Endothelial cell of umbilical vein (primary cell): ENCODE measurements around the gene TBCD. TPM values are rescaled to one million over a fixed set of nuclear protein-coding genes. Genes with fewer than 3 reads are reported as not detected.

ENCODE experiments used
- BruUV-seq: library from RNA; stranded (reverse); fragments of 400-500 nt; replicated peaks from 2 replicates; lab custom pipeline; 2021; lab: Mats Ljungman, UMichigan
- CTCF ChIA-PET: fragments of 300-600, 350-600 bp; sonication (Branson Sonifier 250); formaldehyde crosslinking; loops from one replicate; lab custom pipeline; 2021; ENCODE audit warnings: antibody characterized with exemption, inconsistent platforms; lab: Charles Lee
- POLR2A ChIA-PET: fragments of 300-600, 350-600 bp; sonication (Branson Sonifier 250); formaldehyde crosslinking; loops from one replicate; lab custom pipeline; 2021; ENCODE audit warnings: antibody characterized with exemption, inconsistent platforms; lab: Charles Lee
- DNase-seq: peaks from one replicate; pipeline ENCODE4 v3.0.0-alpha.2; 2011; ENCODE audit warnings: low read depth, low spot score
- FAIRE-seq: peaks from 2 replicates; lab custom pipeline; 2011; peaks lifted over from hg19 to GRCh38; lab: Jason Lieb, UNC
- H2AFZ ChIP-seq: 2 replicates; pipeline ENCODE4 v1.6.0; 2012; ENCODE audit warnings: low read depth, low read length, control low read depth, inconsistent platforms
- H3K27ac ChIP-seq: 2 replicates; pipeline ENCODE4 v1.5.1; 2011; ENCODE audit warnings: low read depth, mild to moderate bottlenecking, control low read depth, low read length, moderate library complexity; ENCODE audit not compliant: insufficient read depth
- H3K27me3 ChIP-seq, 2 experiments: 2 replicates each; pipeline versions ENCODE4 v1.6.0 to v1.6.1; 2011; ENCODE audit warnings: low read length in 2 of 2, mixed read lengths in 1 of 2; ENCODE audit not compliant: control insufficient read depth in 2 of 2, insufficient read depth in 2 of 2
- H3K36me3 ChIP-seq, 2 experiments: 2 replicates in 1 of 2; 3 replicates in 1 of 2; pipeline ENCODE4 v1.5.1; 2011; ENCODE audit warnings: low read length in 2 of 2, mild to moderate bottlenecking in 1 of 2, moderate library complexity in 1 of 2; ENCODE audit not compliant: control insufficient read depth in 2 of 2, insufficient read depth in 2 of 2; ENCODE audit errors: extremely low read depth in 1 of 2
- H3K4me1 ChIP-seq: 3 replicates; pipeline ENCODE4 v1.5.1; 2011; ENCODE audit warnings: mild to moderate bottlenecking, low read length; ENCODE audit not compliant: control insufficient read depth, insufficient read depth; ENCODE audit errors: extremely low read depth
- H3K4me2 ChIP-seq: 2 replicates; pipeline ENCODE4 v1.6.1; 2011; ENCODE audit warnings: low read length, control low read depth, mixed read lengths; ENCODE audit not compliant: insufficient read depth
- H3K4me3 ChIP-seq, 3 experiments: fragments of 200-600 bp in 1 of 3; sonication (generic), shearing (Covaris generic) in 1 of 3; replicated peaks in 1 of 3; 2 replicates each; pipeline ENCODE4 v1.5.1; 2011 to 2016; ENCODE audit warnings: control low read depth in 3 of 3, low read length in 3 of 3, mild to moderate bottlenecking in 2 of 3, inconsistent platforms in 1 of 3, low read depth in 1 of 3, moderate library complexity in 1 of 3; ENCODE audit not compliant: insufficient read depth in 1 of 3
- H3K79me2 ChIP-seq: 2 replicates; pipeline ENCODE4 v1.6.0; 2012; ENCODE audit warnings: low read length, inconsistent platforms; ENCODE audit not compliant: control insufficient read depth, insufficient read depth
- H3K9ac ChIP-seq: replicated peaks from 2 replicates; pipeline ENCODE3; 2011; ENCODE audit warnings: low read length, control low read depth; ENCODE audit not compliant: insufficient read depth; ENCODE audit errors: extremely low read depth
- H3K9me1 ChIP-seq: replicated peaks from 3 replicates; pipeline ENCODE4 v1.6.0; 2011; ENCODE audit warnings: mild to moderate bottlenecking, low read length; ENCODE audit not compliant: control insufficient read depth, insufficient read depth; ENCODE audit errors: extremely low read depth
- H3K9me3 ChIP-seq: replicated peaks from 2 replicates; pipeline ENCODE4 v1.5.1; 2012; ENCODE audit warnings: low read length, inconsistent platforms; ENCODE audit not compliant: control insufficient read depth, insufficient read depth
- H4K20me1 ChIP-seq: replicated peaks from 2 replicates; pipeline ENCODE3; 2011; ENCODE audit warnings: mild to moderate bottlenecking, low read length; ENCODE audit not compliant: control insufficient read depth, insufficient read depth; ENCODE audit errors: extremely low read depth
- EZH2 ChIP-seq: IDR thresholded peaks from 2 replicates; pipeline ENCODE4 v1.6.1; 2012; ENCODE audit warnings: borderline replicate concordance, low read depth, mild to moderate bottlenecking, moderate library complexity, low read length, inconsistent platforms; ENCODE audit not compliant: severe bottlenecking
- FOS ChIP-seq: IDR thresholded peaks from 2 replicates; pipeline ENCODE4 v1.6.1; 2011; ENCODE audit warnings: mild to moderate bottlenecking, low read length, moderate library complexity, borderline replicate concordance; ENCODE audit not compliant: insufficient read depth
- GATA2 ChIP-seq: IDR thresholded peaks from 2 replicates; pipeline ENCODE4 v1.7.0; 2011; ENCODE audit warnings: low read depth, mild to moderate bottlenecking, moderate library complexity, mixed read lengths, low read length; ENCODE audit not compliant: insufficient read length, insufficient read depth
- JUN ChIP-seq: IDR thresholded peaks from 2 replicates; pipeline ENCODE4 v1.6.1; 2011; ENCODE audit warnings: borderline replicate concordance, low read depth; ENCODE audit not compliant: insufficient read length, insufficient read depth
- MYC ChIP-seq: IDR thresholded peaks from one replicate; pipeline ENCODE4 v1.6.1; 2011; ENCODE audit warnings: mild to moderate bottlenecking, low read depth, low read length
- POLR2A ChIP-seq: IDR thresholded peaks from 2 replicates; pipeline ENCODE4 v1.6.1; 2012; ENCODE audit warnings: low read depth, mild to moderate bottlenecking, control low read depth, low read length
- POLR2AphosphoS5 ChIP-seq: IDR thresholded peaks from 2 replicates; pipeline ENCODE4 v1.6.1; 2012; ENCODE audit warnings: low read depth, mild to moderate bottlenecking, control low read depth, low read length, moderate library complexity; ENCODE audit not compliant: insufficient read depth
- dilution Hi-C: fragments of 300-500 bp; cut with MboI; formaldehyde crosslinking; loops from one replicate; pipeline ENCODE4 v1.15.0; 2019; ENCODE audit warnings: low sequenced_read_pairs; ENCODE audit not compliant: extremely low pct_ligation_motif_present
- intact Hi-C: fragments of 100-400 bp; cut with micrococcal nuclease; formaldehyde crosslinking; loops from one replicate; pipeline ENCODE4 v1.10.0; 2022
- polyA plus RNA-seq, 4 experiments: library from polyadenylated mRNA; depleted of rRNA in 3 of 4; stranded (reverse) in 3 of 4; unstranded in 1 of 4; fragments of >200 nt; gene quantifications; 2 replicates each; pipeline versions ENCODE4 v1.2.1 to v1.2.3, GENCODE V29; 2011 to 2012; ENCODE audit warnings: missing spikeins in 1 of 4
- total RNA-seq: library from RNA; stranded (reverse); gene quantifications from 2 replicates; pipeline ENCODE4 v1.2.3, GENCODE V29; 2021
- TF ChIP-seq, protein P1 (sequence below): IDR thresholded peaks from 2 replicates; pipeline ENCODE4 v1.6.1; 2011; ENCODE audit not compliant: insufficient read depth, insufficient read length
- TF ChIP-seq, protein P2 (sequence below), 2 donors: IDR thresholded peaks; 1 replicate in 1 of 2; 2 replicates in 1 of 2; pipeline ENCODE4 v1.5.1; 2011; ENCODE audit warnings: low read length in 2 of 2, mild to moderate bottlenecking in 2 of 2, moderate library complexity in 2 of 2, control low read depth in 1 of 2, inconsistent platforms in 1 of 2, low read depth in 1 of 2; ENCODE audit not compliant: insufficient read depth in 1 of 2; ENCODE audit errors: extremely low read depth in 1 of 2

The TBCD gene
- total and polyA plus RNA-seq, 2 donors (not counting 3 experiments of a cell fraction or from before 2014, with no cell fraction given), result 121 to 145 TPM

DNA sequence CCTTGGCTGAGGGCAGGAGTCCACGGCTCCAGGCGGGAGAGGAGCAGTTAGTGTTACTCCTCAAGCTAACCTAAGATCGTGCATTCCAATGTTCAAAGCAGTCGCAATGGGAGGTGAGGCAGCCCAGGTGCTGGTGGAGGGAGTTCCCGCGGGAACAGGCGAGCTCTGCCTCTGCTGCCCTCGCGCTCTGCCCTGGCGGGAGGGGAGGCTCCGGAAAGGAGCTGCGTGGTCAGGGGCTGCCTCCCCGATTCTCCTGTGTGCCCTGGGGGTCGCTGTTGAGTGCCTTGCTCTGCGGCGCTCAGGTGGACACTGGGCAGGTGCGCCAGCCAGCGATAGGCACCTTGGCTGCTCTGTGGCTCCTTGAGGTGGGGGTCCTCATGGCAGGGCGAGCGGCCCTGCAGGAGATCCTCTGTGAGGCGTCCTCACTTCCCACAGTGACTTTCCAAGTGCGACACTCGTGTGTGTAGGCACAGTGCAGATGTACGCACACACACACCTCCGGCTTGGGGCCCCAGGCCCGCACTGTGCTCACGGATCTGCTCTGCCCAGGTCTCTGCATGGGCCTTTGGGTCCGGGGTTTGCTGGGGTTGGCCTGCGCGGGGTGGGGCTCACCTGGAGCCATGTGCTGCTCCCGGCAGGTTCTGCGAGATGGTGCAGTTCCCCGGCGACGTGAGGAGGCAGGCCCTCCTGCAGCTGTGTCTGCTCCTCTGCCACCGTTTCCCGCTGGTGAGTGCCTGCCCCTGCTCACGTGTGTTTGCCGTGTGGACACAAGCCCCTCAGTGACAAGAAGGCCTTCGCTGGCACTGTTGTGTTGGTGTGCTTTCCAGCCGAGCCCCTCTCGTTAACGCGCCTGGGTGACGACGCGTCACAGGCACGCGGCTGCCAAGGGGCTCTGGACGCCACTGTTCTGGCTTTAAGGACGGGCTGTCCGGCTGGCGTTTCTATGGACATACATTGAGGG lies 185.8 kb downstream of the TBCD start:
- Histone ChIP-seq H3K9ac (no peak overlapping the region), H4K20me1 (no peaks in the 10 kb centered on the region), H3K27ac (no peak overlapping the region), H3K9me3 (no peaks in the 10 kb centered on the region), H3K79me2 (no peaks in the 10 kb centered on the region), H3K36me3 (peaks cover 2 to 50% of the 10 kb centered on the region in 2 experiments), H3K27me3 (no peaks in the 10 kb centered on the region), H3K4me2 (no peak overlapping the region), H3K4me3 (no peak overlapping the region), H2AFZ (no peak overlapping the region), H3K9me1 (no peaks in the 10 kb centered on the region), H3K4me1 (no peaks in the 10 kb centered on the region)
- dilution Hi-C loops, result no loop called here
- intact Hi-C loops, result no loop called here
- POLR2A ChIA-PET, result no interaction called here
- FAIRE-seq (no peak), DNase-seq (no peak)
- TF ChIP-seq POLR2A (no peak), JUN (no peak), EZH2 (no peak), POLR2AphosphoS5 (no peak), GATA2 (no peak), FOS (no peak), MYC (no peak)
- TF ChIP-seq, protein P1, sequence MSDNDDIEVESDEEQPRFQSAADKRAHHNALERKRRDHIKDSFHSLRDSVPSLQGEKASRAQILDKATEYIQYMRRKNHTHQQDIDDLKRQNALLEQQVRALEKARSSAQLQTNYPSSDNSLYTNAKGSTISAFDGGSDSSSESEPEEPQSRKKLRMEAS, result no peak
- TF ChIP-seq, protein P2, sequence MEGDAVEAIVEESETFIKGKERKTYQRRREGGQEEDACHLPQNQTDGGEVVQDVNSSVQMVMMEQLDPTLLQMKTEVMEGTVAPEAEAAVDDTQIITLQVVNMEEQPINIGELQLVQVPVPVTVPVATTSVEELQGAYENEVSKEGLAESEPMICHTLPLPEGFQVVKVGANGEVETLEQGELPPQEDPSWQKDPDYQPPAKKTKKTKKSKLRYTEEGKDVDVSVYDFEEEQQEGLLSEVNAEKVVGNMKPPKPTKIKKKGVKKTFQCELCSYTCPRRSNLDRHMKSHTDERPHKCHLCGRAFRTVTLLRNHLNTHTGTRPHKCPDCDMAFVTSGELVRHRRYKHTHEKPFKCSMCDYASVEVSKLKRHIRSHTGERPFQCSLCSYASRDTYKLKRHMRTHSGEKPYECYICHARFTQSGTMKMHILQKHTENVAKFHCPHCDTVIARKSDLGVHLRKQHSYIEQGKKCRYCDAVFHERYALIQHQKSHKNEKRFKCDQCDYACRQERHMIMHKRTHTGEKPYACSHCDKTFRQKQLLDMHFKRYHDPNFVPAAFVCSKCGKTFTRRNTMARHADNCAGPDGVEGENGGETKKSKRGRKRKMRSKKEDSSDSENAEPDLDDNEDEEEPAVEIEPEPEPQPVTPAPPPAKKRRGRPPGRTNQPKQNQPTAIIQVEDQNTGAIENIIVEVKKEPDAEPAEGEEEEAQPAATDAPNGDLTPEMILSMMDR (IDR thresholded peaks at IDR 0.05; ENCODE audit: extremely low read depth in 1 of 2, insufficient read depth in 1 of 2, low read depth in 1 of 2, low read length in 2 of 2), result no peak
- no TSS peak for BruUV-seq
- CTCF ChIA-PET, result interaction anchor here (1.2 kb wide), 1 partner anchor 24 kb away, joined by 3 read pairs; no protein-coding TSS in a partner anchor
